HepG2 (cell line): Measurements from ENCODE around the gene GMEB1. TPM values are rescaled to one million over a fixed set of nuclear protein-coding genes. Genes with fewer than 3 reads are reported as not detected.
A peak's percentile ranks its signal among the peaks of the same experiment; 100 is the strongest.

Experiments
- ARNTL ChIP-seq: sonication (generic); formaldehyde crosslinking; IDR thresholded peaks from 2 replicates; pipeline ENCODE4 v1.4.0; 2020; ENCODE audit warnings: mild to moderate bottlenecking, missing genetic modification reagents
- ATF7 ChIP-seq, 2 experiments: fragments of 450-650 bp in 1 of 2; sonication (generic) in 1 of 2; formaldehyde crosslinking in 1 of 2; IDR thresholded peaks; 2 replicates each; pipeline versions ENCODE4 v1.4.0 to v1.6.1; 2016 to 2020; ENCODE audit warnings: antibody characterized with exemption in 1 of 2, mild to moderate bottlenecking in 1 of 2, missing genetic modification reagents in 1 of 2
- BRD4 ChIP-seq: sonication (generic); formaldehyde crosslinking; IDR thresholded peaks from 2 replicates; pipeline ENCODE4 v1.4.0; 2020; ENCODE audit warnings: missing genetic modification reagents
- FOXP1 ChIP-seq, 2 experiments: fragments of 450-650 bp in 1 of 2; IDR thresholded peaks; 2 replicates each; pipeline ENCODE4 v1.6.1; 2017 to 2018; ENCODE audit warnings: antibody characterized with exemption in 1 of 2
- HOXA5 ChIP-seq: sonication (generic); formaldehyde crosslinking; IDR thresholded peaks from 2 replicates; pipeline ENCODE4 v1.4.0; 2020; ENCODE audit warnings: missing genetic modification reagents
- MAFG ChIP-seq: sonication (generic); formaldehyde crosslinking; IDR thresholded peaks from 2 replicates; pipeline ENCODE4 v1.5.1; 2020; ENCODE audit warnings: mild to moderate bottlenecking, missing genetic modification reagents
- MAZ ChIP-seq, 2 experiments: sonication (generic) in 1 of 2; formaldehyde crosslinking in 1 of 2; IDR thresholded peaks; 2 replicates each; pipeline versions ENCODE4 v1.5.0 to v1.6.1; 2012 to 2020; ENCODE audit warnings: low read depth in 2 of 2, mild to moderate bottlenecking in 2 of 2, borderline replicate concordance in 1 of 2, improper control_type of control experiment in 1 of 2, low read length in 1 of 2, missing genetic modification reagents in 1 of 2, moderate library complexity in 1 of 2
- MNT ChIP-seq: fragments of 450-650 bp; IDR thresholded peaks from 2 replicates; pipeline ENCODE4 v1.6.1; 2016
- SAP130 ChIP-seq: IDR thresholded peaks from 2 replicates; pipeline ENCODE4 v1.6.1; 2016; ENCODE audit warnings: low read depth
- ZBTB38 ChIP-seq: sonication (generic); formaldehyde crosslinking; IDR thresholded peaks from 2 replicates; pipeline ENCODE4 v1.5.1; 2020; ENCODE audit warnings: mild to moderate bottlenecking, missing genetic modification reagents
- ZFAT ChIP-seq: sonication (generic); formaldehyde crosslinking; conservative IDR thresholded peaks from 2 replicates; pipeline ENCODE4 v1.8.1; 2023; ENCODE audit warnings: missing genetic modification reagents, inconsistent platforms
- ZFP41 ChIP-seq: sonication (generic); formaldehyde crosslinking; IDR thresholded peaks from 2 replicates; pipeline ENCODE4 v1.4.0; 2020; ENCODE audit warnings: mild to moderate bottlenecking, missing genetic modification reagents, borderline replicate concordance
- ZFP91 ChIP-seq: sonication (generic); formaldehyde crosslinking; IDR thresholded peaks from 2 replicates; pipeline ENCODE4 v1.9.0; 2022; ENCODE audit warnings: missing genetic modification reagents, mild to moderate bottlenecking, borderline replicate concordance
- ZNF20 ChIP-seq: sonication (generic); formaldehyde crosslinking; IDR thresholded peaks from 2 replicates; pipeline ENCODE4 v1.4.0; 2020; ENCODE audit warnings: mild to moderate bottlenecking, moderate library complexity, missing genetic modification reagents
- ZNF224 ChIP-seq: sonication (generic); formaldehyde crosslinking; IDR thresholded peaks from 2 replicates; pipeline ENCODE4 v1.5.0; 2020; ENCODE audit warnings: mild to moderate bottlenecking, missing genetic modification reagents
- ZNF251 ChIP-seq: sonication (generic); formaldehyde crosslinking; IDR thresholded peaks from 2 replicates; pipeline ENCODE4 v1.9.0; 2021; ENCODE audit warnings: mild to moderate bottlenecking, missing genetic modification reagents
- ZNF260 ChIP-seq: sonication (generic); formaldehyde crosslinking; IDR thresholded peaks from 2 replicates; pipeline ENCODE4 v1.4.0; 2020; ENCODE audit warnings: missing genetic modification reagents, low read depth, mild to moderate bottlenecking, borderline replicate concordance
- ZNF556 ChIP-seq: sonication (generic); formaldehyde crosslinking; IDR thresholded peaks from 2 replicates; pipeline ENCODE4 v1.4.0; 2020; ENCODE audit warnings: mild to moderate bottlenecking, missing genetic modification reagents, borderline replicate concordance
- ZNF616 ChIP-seq: sonication (generic); formaldehyde crosslinking; IDR thresholded peaks from 2 replicates; pipeline ENCODE4 v1.5.0; 2020; ENCODE audit warnings: low read depth, mild to moderate bottlenecking, missing genetic modification reagents
- ZNF720 ChIP-seq: sonication (generic); formaldehyde crosslinking; IDR thresholded peaks from 2 replicates; pipeline ENCODE4 v1.4.0; 2020; ENCODE audit warnings: missing genetic modification reagents
- ZSCAN9 ChIP-seq: IDR thresholded peaks from 2 replicates; pipeline ENCODE4 v1.6.1; 2016; ENCODE audit warnings: borderline replicate concordance
- ZUFSP ChIP-seq: sonication (generic); formaldehyde crosslinking; IDR thresholded peaks from 2 replicates; pipeline ENCODE4 v1.9.0; 2021; ENCODE audit warnings: missing genetic modification reagents, mild to moderate bottlenecking, borderline replicate concordance
- polyA plus RNA-seq, 8 experiments: library from polyadenylated mRNA; depleted of rRNA in 3 of 8; stranded (reverse) in 7 of 8; unstranded in 1 of 8; fragments of >200 nt; fragmentation: Illumina TruSeq in 4 of 8; extraction: Trizol in 4 of 8; gene quantifications; 2 replicates each; pipeline versions ENCODE4 v1.2.1 to v1.2.3, GENCODE V29; 2011 to 2016; ENCODE audit warnings: low read depth in 4 of 8, missing spikeins in 1 of 8, mixed read lengths in 1 of 8; ENCODE audit not compliant: insufficient read depth in 1 of 8
- total RNA-seq, 5 experiments: library from RNA; depleted of rRNA; stranded (reverse); fragments of >200 nt; fragmentation: Illumina TruSeq; extraction: Trizol; gene quantifications; 2 replicates each; pipeline ENCODE4 v1.2.3, GENCODE V29; 2016; ENCODE audit warnings: low read depth in 1 of 5
- TF ChIP-seq, protein P1 (sequence below): sonication (generic); formaldehyde crosslinking; IDR thresholded peaks from 2 replicates; pipeline ENCODE4 v1.4.0; 2020; ENCODE audit warnings: missing genetic modification reagents, borderline replicate concordance

Gene GMEB1
- total and polyA plus RNA-seq, 2 of the 13 experiments (the other 11 are each of a cell fraction or from before 2014, with no cell fraction given) = 3.0 to 6.0 TPM

GRCh38 chr1:28735961-28736449, 67.4 kb downstream of the GMEB1 start (continued):
- TF ChIP-seq, protein P1, sequence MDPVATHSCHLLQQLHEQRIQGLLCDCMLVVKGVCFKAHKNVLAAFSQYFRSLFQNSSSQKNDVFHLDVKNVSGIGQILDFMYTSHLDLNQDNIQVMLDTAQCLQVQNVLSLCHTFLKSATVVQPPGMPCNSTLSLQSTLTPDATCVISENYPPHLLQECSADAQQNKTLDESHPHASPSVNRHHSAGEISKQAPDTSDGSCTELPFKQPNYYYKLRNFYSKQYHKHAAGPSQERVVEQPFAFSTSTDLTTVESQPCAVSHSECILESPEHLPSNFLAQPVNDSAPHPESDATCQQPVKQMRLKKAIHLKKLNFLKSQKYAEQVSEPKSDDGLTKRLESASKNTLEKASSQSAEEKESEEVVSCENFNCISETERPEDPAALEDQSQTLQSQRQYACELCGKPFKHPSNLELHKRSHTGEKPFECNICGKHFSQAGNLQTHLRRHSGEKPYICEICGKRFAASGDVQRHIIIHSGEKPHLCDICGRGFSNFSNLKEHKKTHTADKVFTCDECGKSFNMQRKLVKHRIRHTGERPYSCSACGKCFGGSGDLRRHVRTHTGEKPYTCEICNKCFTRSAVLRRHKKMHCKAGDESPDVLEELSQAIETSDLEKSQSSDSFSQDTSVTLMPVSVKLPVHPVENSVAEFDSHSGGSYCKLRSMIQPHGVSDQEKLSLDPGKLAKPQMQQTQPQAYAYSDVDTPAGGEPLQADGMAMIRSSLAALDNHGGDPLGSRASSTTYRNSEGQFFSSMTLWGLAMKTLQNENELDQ (CRISPR knock-in tag) = no peak
- TF ChIP-seq ZNF616 (CRISPR knock-in tag) = no peak
- no peak for TF ChIP-seq ZNF720
- no peak for TF ChIP-seq ZUFSP (CRISPR knock-in tag)
- TF ChIP-seq ZFP91 = no peak
- no peak for TF ChIP-seq MNT
- no peak for TF ChIP-seq FOXP1 (IDR thresholded peaks at IDR 0.05)
- TF ChIP-seq FOXP1 (CRISPR knock-in tag; IDR thresholded peaks at IDR 0.05) = no peak
- peak; percentile 97 for TF ChIP-seq MAZ (IDR thresholded peaks at IDR 0.05; ENCODE audit: borderline replicate concordance, low read depth, low read length)
- no peak for TF ChIP-seq MAZ (CRISPR knock-in tag; IDR thresholded peaks at IDR 0.05; ENCODE audit: low read depth)
- TF ChIP-seq ZNF224 (CRISPR knock-in tag) = no peak
- no peak for TF ChIP-seq ZNF20 (CRISPR knock-in tag)
- TF ChIP-seq SAP130 = no peak
- no peak for TF ChIP-seq ZNF251 (CRISPR knock-in tag)
- no peak for TF ChIP-seq ZBTB38 (CRISPR knock-in tag)
- TF ChIP-seq ZSCAN9 = 0 out of 2 replicates have a peak, but pooled peaks have one; percentile 5
- TF ChIP-seq ARNTL (CRISPR knock-in tag) = no peak
- no peak for TF ChIP-seq MAFG
- TF ChIP-seq ZNF260 (CRISPR knock-in tag) = no peak
- TF ChIP-seq HOXA5 (CRISPR knock-in tag) = no peak
- TF ChIP-seq ZFAT (CRISPR knock-in tag) = no peak
- no peak for TF ChIP-seq ATF7 (IDR thresholded peaks at IDR 0.05)
- no peak for TF ChIP-seq ATF7 (CRISPR knock-in tag; IDR thresholded peaks at IDR 0.05)
- no peak for TF ChIP-seq ZNF556
- TF ChIP-seq ZFP41 = no peak
- no peak for TF ChIP-seq BRD4 (CRISPR knock-in tag)
